Amniotic epithelial cell (primary cell): ENCODE results near the gene MDM2.
"Not testable (repeated sequence)": the region's sequence is repeated elsewhere in the genome, so short reads cannot be mapped to it uniquely, and the experiment has no call there.

ENCODE experiments used
- DNase-seq: peaks from one replicate; pipeline ENCODE4 v3.0.0-alpha.2; 2010; ENCODE audit warnings: low read depth

The MDM2 gene

DNA sequence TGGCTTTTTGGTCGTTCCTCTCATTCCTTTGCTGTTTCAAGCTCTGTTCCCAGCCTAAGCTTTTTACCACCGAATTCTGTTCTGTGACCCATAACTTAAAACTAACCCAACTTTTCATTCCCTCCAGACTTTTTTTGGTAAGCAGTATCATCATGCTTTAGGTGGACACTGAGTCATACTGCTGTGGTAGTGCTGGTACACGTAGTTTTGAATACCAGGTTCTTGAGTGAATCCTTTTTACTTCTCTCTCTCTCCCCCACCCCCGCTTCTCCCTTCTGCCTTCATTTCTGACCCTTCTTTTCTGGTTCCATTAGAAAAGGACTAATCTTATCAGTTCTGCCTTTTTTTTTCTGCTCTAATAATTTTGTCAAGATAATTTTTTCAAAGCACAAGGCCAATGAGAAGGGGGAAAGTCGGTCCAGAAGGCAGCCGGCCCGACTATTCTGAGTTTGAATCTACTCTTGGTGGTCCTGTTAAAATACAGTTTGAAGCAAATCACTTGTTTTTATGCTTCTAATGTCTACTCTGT lies 2.3 kb upstream of the MDM2 start:
- DNase-seq: no peak

DNA sequence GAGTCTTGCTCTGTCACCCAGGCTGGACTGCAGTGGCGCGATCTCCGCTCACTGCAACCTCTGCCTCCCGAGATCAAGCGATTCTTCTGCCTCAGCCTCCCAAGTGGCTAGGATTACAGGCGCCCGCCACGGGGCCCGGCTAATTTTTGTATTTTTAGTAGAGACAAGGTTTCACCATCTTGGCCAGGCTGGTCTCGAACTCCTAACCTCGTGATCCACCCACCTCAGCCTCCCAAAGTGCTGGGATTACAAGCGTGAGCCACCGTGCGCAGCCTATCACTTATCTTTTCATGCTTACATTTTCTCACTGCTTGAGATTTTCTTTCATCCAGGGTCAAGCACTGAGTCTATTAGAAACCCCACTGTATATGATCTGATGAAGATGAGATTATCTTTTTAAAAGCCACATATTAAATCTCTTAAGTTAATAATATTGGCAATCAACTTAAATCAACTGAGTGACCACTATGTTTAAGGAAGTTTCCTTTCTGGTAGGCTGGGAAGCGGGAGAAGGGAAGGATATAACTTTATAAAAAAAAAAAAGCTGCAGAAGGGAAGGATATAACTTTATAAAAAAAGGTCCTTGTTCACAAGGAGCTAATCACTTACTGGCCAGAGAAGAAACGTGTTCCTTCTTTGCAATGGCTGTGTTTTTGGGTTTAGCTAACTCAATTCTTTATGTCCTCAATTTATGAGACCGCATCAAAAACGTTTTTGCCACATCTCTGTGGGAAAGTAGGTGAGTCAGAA lies 1.3 kb upstream of the MDM2 start:
- DNase-seq: no peak

DNA sequence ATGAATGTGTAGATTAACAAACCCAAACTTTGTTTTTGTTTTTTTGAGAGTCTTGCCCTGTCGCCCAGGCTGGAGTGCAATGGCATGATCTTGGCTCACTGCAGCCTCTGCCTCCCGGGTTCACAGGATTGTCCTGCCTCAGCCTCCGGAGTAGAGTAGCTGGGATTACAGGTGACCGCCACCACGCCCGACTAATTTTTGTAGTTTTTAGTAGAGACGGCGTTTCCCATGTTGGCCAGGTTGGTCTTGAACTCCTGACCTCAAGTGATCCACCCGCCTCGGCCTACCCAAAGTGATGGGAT lies 752 bp upstream of the MDM2 start:
- not testable (repeated sequence) for DNase-seq

DNA sequence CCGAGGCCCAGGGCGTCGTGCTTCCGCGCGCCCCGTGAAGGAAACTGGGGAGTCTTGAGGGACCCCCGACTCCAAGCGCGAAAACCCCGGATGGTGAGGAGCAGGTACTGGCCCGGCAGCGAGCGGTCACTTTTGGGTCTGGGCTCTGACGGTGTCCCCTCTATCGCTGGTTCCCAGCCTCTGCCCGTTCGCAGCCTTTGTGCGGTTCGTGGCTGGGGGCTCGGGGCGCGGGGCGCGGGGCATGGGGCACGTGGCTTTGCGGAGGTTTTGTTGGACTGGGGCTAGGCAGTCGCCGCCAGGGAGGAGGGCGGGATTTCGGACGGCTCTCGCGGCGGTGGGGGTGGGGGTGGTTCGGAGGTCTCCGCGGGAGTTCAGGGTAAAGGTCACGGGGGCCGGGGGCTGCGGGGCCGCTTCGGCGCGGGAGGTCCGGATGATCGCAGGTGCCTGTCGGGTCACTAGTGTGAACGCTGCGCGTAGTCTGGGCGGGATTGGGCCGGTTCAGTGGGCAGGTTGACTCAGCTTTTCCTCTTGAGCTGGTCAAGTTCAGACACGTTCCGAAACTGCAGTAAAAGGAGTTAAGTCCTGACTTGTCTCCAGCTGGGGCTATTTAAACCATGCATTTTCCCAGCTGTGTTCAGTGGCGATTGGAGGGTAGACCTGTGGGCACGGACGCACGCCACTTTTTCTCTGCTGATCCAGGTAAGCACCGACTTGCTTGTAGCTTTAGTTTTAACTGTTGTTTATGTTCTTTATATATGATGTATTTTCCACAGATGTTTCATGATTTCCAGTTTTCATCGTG lies 612 bp downstream of the MDM2 start:
- peak; percentile 90 for DNase-seq

DNA sequence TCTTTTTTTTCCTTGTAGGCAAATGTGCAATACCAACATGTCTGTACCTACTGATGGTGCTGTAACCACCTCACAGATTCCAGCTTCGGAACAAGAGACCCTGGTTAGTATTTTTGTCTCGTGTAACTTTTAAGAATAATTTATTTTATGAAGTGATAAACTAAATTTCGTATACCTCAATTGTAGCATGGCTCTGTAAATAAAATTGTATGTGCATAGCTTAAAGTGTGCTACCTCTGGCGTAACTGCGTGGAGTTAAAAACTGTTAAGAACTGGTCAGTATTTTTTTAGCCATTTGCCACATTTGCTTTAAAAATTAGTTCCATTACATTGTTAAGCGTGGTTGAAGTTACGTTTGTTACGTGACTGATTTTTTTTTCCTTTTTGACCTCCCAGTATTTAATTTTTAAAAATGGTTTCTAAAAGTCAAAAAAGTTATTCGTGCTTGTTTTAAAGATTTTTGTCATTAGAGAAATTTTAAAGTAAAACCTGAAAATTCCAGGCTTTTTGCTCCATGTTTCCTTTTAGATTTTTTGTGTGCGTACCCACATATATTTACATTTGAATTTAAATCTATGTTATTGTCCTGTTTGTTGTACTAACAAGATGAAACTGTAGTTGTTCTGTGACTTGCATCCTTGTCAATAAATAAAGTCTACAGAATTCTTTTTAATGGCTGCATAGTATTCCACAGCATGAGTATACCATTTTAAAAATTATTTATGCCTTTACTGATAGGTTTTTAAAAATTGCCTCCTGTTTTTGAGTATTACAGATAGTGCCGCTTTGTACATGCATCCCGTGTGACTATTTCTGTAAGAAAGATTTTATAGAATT lies 1.4 kb downstream of the MDM2 start:
- no peak for DNase-seq

DNA sequence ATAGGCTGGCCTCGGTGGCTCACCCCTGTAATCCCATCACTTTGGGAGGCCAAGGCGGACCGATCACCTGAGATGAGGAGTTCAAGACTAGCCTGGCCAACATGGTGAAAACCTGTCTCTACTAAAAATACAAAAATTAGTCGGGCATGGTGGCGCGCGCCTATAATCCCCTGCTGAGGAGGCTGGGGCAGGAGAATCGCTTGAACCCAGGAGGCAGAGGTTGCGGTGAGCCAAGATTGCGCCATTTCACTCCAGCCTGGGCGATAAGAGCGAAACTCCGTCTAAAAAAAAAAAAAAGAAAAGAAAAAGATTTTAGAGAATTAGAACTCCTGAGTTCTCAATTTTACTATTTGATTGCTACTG lies 2.0 kb downstream of the MDM2 start:
- not testable (repeated sequence) for DNase-seq

DNA sequence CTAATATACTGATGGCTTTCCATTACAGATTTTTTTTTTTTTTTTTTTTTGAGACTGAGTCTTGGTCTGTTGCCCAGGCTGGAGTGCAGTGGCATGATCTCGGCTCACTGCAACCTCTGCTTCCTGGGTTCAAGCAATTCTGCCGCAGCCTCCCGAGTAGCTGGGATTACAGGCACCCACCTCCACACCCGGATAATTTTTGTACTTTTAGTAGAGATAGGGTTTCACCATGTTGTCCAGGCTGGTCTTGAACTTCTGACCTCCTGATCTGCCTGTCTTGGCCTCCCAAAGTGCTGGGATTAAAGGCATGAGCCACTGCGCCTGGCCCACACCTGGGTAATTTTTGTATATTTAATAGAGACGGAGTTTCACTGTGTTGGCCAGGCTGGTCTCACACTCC lies 3.6 kb downstream of the MDM2 start:
- DNase-seq: not testable (repeated sequence)

DNA sequence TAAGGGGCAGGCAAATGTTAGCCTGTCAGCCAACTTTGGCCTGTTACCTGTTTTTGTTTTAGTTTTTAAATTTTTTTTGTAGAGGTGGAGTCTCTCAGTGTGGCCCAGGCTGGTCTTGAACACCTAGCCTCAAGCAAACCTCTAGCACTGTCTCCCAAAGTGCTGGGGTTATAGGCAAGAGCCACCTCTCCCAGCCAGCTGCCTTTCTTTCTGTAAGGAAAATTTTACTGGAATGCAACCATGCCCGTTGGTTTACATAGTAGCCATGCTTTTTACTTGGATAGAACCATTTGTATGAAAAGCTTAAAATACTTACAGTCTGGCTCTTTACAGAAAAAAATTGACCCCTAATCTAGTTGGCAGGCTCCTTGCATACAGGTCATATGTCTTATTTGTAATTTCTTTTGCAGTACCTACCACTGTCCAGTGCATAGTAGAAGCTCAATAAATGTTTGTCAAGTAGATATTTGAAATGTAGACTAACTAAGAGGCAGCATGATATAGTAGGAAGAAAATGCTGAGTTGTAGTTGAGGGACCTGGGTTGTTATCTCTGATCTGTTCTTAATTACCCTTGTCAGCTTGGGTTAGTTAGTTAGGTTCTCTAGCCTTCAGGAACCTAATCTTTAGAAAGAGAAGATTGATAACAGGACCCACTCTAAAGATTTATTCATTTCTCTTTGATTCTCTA lies 4.7 kb downstream of the MDM2 start:
- no peak for DNase-seq

DNA sequence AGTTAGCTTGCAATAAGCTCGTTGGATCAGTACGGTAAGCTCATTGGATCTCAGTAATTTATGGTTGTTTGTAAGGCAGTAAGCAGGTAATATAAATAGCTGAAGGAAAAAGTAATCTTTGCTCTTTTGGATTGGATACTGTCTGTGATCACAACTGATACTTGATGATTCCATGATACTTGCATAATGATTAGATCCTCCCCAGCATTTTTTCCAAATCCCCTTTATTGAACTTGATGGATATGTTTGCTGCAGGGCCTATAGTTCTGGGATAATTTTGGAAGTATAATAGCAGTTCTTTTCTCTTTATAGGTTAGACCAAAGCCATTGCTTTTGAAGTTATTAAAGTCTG lies 5.2 kb downstream of the MDM2 start:
- no peak for DNase-seq

DNA sequence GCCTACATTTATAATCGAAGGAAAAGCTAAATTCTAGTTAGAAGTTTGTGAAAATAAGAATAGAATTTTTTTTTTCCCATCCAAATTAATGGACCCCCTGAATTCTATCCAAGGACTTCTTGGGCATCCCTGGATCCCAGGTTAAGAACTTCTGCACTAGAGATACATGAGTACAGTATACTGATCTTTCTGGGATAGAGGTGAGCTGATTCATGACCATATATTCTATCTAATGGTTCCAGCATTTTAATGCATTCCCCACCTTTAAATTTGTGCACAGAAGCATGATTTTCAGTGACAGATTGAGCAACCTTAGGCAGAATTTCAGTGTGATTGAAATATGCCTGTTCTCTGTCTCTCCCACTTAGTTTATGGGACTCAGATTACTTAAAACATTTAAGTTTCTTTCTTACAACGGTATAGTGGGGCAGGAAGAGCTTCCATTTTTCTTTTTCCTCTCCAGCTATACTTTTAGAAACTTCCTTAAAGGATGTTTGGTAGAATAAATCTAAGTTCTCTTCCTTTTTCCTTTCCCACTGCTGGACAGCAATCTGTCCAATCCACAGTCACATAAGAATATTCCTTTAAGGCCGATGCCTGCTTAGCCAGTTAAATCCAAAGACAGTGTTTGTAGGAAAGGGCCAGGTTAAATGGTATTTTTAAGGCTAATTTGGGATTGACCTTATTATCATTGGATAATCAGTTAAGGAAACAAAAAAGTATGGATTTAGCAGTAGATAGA lies 6.7 kb downstream of the MDM2 start:
- DNase-seq: no peak

DNA sequence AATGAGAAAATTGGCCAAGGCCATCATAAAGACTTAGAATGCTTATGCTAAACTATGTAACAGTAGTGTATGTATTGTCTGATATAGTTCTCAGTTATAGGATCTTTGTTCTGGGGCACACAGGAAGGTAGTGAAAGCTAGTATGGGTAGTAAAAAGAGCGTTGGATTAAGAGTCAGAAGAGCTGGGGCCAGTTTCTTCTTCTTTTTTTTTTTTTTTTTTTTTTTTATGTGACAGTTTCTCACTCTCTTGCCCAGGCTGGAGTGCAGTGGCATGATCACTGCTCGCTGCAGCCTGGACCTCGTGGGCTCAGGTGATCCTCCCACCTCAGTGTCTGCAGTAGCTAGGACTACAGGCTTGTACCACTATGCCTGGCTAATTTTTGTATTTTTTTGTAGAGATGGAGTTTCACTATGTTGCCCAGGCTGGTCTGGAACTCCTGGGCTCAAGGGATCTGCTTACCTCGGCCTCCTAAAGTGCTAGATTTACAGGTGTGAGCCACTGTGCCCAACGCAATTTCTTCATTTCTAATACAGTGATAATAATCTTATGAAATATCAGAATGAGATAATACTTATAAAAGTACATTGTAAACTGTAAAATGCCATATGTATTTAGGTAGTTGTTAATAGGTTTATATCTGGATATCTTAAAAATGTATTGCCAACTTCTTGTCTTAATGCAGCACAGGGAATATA lies 7.4 kb downstream of the MDM2 start:
- DNase-seq: no peak

DNA sequence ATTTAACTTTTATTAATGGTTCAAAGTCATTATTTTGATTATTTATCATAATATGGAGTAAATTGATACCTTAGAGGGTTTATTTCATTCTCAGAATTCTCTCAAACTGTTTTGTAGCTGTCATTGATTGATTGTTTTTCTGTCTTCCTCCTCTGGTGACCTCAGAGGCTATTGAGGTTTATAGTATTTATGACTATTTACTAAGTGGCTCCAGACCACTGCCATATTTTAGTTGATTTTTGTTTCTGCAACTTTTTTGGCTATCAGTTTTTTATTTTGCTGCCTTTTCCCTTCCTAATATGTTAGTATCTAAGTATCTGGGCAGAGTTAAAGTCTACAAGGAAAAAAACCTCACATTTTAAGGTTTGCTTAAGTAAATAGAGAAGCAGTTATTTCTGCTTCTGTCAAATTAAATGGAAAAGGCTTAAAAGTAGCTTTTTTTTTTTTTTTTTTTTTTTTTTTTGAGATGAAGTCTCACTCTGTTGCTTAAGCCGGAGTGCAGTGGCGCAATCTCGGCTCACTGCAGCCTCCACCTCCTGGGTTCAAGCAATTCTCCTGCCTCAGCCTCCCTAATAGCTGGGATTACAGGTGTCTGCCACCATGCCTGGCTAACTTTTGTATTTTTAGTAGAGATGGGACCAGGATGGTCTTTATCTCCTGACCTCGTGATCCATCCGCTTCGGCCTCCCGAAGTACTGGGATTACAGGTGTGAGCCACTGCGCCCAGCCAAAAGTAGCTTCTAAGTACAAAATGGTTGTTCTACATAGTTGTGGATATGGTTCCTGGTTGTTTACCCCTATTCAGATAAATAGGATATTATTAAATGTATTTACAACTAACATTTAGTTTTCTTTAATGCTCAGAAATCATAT lies 8.2 kb downstream of the MDM2 start:
- DNase-seq: no peak

DNA sequence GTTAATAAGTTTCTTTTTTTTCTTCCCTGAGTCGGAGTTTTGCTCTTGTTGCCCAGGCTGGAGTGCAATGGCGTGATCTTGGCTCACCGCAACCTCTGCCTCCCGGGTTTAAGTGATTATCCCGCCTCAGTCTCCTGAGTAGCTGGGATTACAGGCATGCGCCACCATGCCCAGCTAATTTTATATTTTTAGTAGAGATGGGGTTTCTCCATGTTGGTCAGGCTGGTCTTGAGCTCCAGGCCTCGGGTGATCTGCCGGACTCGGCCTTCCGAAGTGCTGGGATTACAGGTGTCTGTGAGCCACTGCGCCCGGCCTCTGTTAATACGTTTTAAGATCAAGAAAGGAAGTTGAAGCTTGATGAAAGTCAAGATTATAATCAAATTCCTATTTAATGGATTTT lies 11.5 kb downstream of the MDM2 start:
- DNase-seq: not testable (repeated sequence)

DNA sequence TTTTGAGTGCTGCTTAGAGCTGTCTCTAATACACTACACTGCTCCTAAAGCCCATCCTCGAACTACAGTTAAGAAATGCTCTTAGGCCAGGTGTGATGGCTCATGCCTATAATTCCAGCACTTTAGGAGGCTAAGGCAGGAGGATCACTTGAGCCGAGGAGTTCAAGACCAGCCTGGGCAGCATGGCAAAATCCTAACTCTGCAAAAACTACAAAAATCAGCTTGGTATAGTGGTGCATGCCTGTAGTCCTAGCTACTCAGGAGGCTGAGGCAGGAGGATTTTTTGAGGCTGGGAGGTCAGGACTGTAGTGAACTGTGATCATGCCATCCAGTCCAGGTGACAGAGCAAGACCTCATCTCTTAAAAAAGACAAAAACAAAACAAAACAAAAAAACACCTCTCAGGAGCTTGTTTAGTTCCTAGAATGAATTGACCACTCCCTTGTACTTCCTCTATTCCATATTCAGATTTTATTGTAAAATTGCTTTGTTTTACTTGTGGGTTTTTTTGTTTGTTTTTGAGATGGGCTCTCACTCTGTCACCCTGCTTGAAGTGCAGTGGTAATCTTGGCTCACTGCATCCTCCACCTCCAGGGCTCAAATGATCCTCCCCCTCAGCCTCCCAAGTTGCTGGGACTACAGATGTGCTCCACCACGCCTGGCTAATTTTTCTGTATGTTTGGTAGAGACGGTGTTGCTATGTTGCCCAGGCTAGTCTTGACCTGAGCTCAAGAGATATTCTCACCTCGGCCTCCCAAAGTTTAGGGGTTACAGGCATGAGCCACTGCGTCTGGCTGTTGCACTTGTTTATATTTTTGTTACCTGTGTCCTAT lies 13.6 kb downstream of the MDM2 start:
- no peak for DNase-seq

DNA sequence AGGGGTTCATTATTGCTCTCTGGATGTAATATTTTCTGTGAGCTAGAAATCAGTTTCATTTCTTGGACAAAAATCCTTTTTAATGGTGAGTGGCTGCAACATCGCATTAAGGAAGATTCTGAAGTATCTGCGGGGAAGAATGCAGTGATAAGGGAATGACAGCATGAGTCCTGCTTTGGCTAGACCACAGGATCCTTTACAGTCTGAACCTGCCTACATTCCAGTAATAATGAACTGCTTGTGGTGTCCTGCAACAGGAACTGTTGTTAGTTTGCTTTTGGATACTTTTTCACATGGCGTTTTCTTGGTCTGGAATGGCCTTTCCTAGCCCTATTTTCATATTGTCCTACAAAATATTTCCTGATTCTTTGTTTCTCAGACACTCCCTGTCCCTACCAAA lies 15.7 kb downstream of the MDM2 start:
- peak; percentile 95 for DNase-seq

DNA sequence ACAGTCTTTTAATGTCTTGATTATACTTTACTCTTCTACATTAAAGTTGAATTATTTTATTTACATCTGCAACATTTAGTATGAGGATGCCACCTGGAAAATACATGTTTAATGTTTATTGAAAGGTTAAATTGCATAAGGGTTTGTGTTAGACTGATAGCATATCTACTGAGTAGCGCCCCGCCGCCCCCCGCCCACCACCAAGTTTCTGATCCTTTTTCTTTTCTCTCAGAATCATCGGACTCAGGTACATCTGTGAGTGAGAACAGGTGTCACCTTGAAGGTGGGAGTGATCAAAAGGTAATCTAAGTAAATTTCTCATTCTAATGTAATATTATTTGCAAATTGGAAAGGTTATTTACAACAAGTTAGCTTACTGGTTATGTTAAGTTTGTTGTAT lies 16.2 kb downstream of the MDM2 start:
- no peak for DNase-seq

DNA sequence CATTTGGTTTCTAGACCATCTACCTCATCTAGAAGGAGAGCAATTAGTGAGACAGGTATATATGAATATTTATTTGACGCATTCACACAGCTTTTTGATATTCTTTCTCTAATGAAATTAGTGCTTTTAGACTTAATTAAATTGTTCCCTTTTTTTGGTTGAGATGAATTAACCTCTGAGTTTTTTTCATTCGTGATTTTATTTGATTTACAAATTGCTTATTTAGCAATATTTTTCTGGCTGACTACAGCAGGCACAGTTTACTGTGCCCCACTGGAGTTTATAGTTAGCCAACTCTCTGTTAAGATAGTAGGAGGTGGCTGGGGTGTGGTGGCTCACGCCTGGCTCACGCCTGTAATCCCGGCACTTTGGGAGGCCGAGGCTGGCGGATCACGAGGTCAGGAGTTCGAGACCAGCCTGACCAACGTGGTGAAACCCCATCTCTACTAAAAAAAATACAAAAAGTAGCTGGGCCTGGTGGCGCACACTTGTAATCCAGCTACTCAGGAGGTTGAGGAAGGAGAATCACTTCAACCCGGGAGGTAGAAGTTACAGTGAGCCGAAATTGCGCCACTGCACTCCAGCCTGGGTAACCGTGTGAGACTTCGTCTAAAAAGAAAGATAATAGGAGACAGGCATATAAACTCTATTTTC lies 16.7 kb downstream of the MDM2 start:
- no peak for DNase-seq

DNA sequence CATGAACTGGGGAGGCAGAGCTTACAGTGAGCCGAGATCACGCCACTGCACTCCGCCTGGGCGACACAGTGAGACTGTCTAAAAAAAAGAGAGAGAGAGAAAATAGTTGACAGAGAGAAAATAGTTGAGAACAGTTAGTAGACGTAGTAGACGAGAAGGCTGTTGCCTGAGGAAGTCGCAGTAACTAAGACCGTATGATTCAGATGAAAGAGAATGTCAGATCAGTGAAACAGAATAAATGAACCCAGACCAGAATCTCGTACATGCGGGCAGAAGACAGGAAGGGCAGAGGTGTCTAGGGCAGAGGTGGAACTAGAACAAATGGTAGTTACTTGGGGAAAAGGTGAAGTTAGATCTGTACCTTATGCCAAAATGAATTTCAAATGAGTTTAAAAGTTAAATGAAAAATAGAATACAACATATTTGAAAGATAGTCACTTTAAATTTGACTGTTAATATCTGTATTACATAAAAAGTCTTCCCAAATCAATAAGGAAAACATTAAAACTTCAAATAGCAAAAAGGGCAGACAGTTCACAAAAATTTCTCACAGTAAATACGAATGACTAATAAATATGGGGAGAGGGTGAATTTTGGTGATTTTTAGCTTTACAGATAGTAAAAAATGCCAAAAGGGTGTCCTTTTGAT lies 17.7 kb downstream of the MDM2 start:
- no peak for DNase-seq
